PC-9 (cell line): Measurements from ENCODE around the gene KCNQ1OT1.

Experiments used
- CTCF ChIP-seq: fragments of 200-600 bp; sonication (generic); conservative IDR thresholded peaks from 2 replicates; pipeline ENCODE4 v1.6.1; 2017; ENCODE audit warnings: mixed run types, antibody characterized with exemption, mild to moderate bottlenecking, moderate library complexity
- EZH2 ChIP-seq: fragments of 200-600 bp; sonication (generic); IDR thresholded peaks from 2 replicates; pipeline ENCODE4 v1.8.0; 2017; ENCODE audit warnings: antibody characterized with exemption, low read depth

GRCh38 chr11:2663915-2664314 is 35.9 kb downstream of the KCNQ1OT1 start:
- TF ChIP-seq CTCF, result no peak
- TF ChIP-seq EZH2, result no peak
